ENCODE measurements around the gene UNC79.

Gene UNC79

DNA sequence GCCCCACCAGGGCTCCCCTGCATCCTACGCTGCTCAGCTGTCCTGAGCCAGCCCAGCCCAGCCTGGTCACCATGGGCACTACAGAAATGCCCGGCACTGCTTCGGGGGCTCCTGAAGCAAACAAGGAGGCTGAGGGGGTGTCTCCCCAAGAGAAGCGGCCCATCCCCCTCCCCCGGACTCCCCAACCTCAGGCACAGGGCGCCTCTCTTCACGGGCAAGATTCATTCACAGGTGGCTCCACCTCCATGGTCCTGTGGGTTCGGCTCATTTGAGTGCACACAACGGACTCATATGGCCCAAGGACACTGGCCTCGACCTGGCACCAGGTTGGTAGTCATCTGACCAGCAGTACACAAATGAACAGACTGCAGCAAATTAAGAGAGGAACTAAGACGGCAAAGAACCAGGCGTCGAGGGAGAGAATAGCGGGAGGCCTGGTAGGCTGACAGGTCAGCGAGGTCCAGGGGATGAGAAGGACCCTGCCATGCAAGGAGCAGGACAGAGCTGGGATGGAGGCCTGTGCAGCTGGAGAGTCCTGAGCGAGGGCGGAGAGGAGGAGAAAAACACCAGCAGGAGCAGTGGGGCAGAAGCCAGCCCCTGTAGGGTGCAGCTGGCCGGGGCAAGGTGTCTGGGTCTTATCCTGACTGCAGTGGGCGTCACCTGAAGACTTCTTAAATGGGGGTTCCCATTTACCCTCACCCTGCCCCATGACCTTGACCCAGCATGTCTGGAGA lies 297.3 kb downstream of the UNC79 start:
- DNase-seq (ENCODE audit: low spot score): no peak

DNA sequence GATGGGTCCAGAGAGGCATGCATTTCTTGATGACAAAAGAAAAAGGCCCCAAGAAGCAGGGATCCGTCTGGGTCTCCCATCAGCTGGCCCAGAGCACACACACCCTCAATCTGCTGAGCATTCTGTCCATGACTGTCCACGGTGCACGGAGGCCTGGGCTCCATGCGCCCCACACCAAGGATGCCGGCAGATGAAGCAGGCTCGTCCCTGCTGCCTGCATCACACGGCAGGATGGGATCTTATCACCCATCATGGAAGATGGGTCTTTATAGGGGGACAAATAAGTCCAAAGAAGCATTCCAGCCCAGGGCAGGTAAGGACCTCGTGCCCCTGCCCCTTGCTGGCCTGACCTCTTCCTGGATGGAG lies 297.9 kb downstream of the UNC79 start:
- no peak for DNase-seq (ENCODE audit: low spot score)

DNA sequence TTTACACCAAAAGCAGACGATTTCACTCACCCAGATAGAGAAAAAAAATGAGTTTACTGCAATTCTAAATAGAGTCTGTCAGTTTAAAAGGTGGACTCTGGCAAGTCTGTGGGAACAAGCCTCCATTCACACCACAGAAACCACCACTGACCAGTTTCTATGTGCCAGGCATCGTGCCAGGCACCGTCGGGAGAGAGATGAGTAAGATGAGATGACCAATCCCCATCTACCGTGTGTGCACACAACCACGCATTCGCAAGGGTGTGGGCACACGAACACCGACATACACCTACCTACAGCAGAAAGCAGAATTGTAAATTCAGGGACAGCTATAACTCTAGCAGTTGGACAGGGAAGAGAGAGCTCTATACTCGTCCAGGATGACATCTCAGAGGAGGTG lies 299.3 kb downstream of the UNC79 start:
- no peak for DNase-seq (ENCODE audit: low spot score)

DNA sequence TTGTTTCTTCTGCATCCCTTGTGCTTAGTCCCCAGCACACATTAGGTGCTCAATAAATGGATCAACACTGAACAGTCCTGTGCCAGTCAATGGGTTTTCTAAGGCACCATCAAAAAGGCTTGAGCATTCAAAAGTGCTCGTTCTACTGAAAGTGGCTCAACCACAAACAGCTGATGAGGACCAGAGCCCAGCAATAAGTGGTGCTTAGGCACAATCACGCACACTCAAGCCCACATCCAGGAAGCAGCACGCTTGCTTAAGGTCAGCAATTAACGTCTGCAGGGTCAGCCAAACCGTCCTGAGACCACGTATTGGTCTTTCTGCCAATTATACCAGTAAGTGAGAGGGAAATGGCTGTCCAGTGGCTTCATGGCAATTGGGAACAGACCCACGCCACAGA lies 301.0 kb downstream of the UNC79 start:
- DNase-seq (ENCODE audit: low spot score): no peak

DNA sequence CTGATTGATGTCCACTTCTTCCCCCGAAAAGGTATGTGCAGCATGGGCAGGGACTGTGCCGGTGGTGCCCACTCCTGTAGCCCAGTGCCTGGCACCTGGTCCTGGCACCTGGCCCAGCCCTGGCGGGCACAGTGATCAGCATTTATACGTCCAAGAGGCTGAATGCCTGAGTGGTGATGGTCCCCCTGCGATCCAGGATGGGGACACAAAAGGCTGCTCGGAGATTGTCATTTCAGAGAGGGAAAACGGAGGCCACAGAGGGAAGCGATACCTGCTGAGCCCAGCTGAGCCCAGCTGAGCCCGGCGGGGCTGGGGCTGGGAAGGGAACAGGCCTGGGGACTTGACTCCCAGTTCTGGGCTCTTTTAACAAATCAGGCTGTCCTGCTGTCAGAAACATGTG lies 301.8 kb downstream of the UNC79 start:
- DNase-seq (ENCODE audit: low spot score): no peak

DNA sequence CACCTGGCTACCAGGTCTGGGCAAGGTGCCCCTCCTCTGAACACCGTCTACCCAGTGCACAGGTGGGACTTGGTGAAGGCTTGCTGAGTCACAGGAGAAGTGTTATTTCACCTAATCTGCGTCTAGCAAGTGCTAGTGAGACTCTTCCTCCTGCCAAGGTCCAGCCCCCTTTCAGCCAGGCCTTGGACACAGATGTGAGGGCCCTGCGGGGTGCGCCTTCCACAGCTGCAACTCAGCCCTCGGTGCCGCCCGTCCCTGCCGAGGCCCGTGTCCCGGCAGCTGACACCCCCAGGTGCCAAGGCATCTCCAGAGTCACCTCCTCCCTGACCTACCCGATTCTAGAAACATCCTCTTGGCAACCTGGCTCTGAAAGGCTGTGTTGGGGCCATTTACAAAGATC lies 302.5 kb downstream of the UNC79 start:
- DNase-seq (ENCODE audit: low spot score): no peak

DNA sequence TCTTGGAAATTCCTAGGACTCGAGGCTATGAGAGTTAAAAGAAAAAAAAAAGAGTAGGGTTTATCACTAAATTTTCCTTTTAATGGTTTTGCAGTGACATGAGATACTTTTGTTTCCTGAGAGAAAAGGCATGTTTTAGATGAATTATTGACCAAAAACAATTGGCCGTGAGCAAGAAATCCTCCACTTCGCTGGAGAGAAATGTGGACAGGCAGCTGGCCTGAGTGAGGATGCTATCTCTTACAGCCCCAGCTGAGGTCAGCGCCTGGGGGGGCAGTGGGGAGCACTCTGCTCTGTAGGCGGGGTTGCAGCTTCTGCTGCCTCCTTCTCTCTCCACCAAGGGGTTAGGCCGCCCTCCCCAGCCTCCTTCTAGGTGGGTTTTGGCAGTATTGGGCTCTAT lies 302.9 kb downstream of the UNC79 start:
- DNase-seq (ENCODE audit: low spot score): no peak

DNA sequence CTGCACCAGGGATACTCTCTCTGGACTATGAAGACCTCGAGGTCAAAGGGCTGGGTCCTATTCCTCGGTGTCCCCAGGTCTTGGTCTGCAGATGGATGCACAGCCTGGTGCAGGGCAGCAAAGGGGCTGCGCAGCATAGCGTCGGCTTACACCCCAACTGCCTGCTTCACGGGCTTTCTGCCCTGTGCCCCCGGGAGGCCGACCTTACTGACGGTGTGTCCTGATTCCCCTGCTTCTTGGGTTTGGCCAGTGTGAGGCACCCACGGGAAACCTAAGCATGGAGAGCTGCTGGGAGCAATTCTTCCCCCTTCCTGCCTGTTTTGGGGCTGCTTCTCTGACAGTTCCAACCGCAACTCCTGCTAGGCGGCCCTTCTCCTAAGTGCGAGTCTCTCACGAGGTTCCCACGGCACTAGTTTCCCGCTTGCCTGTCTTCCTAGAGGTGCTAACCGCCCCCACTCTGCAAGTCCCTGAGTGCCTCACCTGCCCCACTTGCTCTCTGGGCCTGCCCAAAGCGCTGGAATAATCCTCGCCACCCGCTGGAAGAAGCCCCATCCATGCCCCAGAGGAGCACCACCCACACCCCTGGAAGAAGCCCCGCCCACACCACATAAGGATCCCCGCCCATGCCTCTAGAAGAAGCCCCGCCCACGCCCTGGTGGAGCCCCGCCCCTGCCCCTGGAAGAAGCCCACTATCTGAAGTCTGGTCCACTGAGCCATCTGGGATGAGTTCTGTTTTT lies 303.5 kb downstream of the UNC79 start:
- DNase-seq (ENCODE audit: low spot score): peak; percentile 94

DNA sequence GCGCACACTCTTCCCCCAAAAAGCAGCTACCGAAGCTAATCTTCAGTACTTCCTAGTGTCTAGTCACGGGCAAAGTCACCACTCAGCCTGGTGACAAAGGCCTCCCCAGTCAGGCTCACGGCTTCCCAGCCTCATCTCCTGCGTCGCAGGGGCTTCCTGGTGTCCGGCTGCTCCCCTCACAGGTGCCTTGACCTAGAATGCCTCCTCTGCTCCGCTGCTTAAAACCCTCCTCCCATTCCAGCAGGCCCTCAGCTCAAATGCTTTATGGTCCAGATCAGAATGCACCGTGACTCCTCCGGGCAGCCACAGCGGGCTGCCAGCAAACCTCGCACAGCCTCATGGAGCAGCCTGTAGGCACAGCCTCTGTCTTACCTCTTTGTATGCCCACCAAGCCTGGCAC lies 304.5 kb downstream of the UNC79 start:
- DNase-seq (ENCODE audit: low spot score): no peak

DNA sequence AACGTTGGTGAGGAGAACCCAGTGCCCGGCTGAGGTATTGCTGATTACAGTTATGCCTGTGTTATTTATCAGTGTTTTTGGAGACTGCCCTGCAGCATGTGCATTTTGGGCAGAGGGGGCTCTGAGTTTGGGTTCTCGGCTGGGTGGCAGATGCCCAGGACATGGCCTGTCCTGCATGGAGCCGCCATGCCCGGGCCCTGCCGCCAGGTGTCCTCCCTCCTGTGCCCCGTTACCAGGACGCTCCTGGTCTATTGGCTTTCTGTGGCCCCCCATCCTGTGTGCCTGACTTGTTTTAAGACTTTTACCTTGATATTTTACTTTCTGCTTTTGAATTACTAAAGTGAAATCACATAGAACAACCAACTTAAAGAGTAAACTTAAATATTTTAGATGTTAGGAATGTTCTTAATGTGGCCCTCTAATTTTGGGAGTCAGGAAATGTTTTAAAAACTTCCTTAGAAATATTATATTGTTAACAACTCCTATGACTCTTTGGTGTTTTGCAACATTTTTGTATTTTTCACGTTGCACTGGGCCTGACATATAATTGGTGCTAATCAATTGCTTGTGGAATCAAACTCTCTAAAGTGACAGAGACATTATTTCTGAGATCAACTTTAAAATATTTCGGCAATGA lies 305.8 kb downstream of the UNC79 start:
- peak; percentile 73 for DNase-seq (ENCODE audit: low spot score)

DNA sequence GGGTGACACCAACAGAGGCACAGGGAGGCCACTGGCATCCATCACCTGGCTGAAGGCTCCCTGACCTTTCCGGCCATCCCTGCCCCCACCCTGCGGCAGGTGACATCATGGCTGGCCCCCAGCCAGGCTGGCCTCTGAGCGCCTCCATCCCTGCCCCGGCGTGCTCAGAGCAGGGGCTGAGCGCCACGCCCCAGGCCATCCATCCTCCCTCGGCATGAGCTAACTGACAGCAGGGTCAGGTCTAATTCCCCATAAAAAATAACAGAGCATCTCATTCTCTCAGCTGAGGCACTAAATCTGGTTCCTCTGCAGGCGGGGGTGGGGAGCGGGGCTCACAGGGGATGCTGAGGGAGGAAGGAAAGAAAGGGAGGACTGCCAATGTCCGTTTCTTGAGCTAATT lies 306.9 kb downstream of the UNC79 start:
- no peak for DNase-seq (ENCODE audit: low spot score)

DNA sequence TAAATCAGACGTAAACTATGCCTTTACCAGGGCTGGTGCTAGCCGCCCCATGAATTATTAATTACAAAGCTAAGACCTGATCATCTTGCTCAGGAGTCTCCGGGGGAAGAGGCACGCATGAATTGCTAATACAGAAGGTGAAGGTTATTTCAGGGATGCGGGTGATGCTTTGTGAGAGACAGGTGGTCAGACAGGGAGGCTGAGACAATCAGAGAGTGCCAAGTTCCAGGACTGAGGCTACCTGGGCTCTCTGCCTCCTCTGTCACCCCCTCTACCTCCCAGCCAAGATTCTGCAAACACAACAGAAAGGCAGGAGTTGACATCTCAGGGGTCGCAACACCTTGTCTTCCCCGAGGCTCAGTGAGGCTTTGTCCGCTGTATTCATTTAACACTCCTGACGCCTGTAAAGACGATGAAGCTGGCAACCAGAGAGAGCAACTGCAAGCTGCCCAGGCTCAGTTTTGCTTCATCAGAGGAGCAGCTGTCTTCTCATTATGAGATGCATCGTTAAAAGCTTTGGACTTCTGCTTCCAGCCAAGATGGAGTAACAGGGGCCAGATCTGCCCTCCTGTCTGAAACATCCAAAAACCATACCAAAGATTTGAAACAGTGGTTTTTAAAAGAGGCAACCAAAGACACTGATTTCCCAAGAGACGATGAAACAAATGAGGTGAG lies 311.0 kb downstream of the UNC79 start:
- no peak for DNase-seq (ENCODE audit: low spot score)

DNA sequence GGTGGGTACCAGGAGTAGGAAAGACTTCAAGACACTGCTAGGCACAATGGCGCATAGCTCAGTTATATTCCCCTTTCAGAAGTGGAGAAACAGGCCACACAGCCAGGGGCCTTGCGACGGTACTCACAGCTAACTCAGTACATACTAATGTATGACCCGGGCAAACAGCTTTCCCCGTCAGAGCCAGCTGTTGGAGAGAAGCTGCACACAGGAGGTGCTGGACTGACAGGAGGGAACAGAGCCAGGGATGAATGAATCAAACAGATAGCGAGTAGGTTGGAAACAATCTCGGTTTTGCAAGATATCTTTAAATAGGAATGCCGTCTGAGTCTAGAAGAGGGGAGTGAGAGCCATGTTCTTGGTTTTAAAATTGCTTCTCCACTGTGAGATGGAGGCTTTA lies 312.0 kb downstream of the UNC79 start:
- no peak for DNase-seq (ENCODE audit: low spot score)

DNA sequence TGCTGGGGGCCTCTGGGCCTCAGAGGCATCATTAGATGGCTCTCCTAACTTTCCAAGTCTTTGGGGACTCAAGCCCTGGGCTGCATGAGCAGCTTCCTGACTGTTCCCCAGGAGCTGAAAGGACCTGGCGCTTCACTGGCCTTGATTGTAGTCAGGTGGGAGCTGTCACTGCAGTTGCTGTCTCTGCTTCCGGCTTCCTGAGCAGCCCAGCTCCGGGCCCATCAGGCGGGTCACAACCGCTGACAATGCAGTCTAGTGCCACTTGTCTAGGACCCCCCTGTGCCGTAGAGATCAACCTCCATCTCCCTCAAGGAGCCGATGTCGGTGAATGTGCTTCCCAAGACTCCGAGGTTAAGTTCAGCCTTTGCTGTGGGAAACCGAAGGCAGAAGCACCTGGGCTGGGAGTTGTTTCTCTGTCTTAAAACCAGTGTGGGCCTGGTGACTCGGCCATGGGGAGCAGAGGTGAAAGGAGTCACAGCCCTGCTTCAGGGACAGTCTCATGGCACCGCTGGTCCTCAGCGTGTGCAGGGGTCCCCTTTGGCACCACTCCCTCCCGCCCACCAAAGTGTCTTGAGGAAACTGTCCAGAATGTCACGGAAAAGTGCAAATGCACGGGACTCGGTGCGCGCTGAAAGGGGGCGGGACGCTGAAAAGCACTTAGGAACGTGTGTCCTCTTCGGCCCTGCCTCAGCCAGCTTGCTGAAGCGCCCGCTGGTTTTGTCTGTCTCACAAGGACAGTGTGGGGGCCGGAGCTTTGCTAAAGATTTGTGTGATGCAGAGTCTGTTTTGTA lies 312.7 kb downstream of the UNC79 start:
- no peak for DNase-seq (ENCODE audit: low spot score)

DNA sequence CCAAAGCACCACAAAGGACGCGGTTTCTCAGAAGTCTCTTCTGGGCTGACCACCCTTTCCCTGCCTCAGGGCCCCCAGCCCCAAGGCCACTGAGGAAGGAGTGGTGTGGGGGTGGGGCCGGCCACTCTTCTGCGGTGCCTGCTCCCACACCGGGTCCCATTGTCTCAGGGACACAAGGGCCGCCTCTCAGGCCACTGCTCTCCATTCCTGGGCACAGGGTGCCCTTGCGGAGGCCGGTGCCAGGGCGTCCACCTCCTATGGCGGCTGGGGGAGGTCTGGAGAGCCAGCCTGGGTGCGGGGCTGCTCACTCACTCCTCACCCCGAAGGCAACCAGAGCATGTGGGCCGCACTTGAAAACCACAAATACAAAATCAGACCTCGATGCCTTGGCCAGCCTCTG lies 313.4 kb downstream of the UNC79 start:
- DNase-seq (ENCODE audit: low spot score): no peak

DNA sequence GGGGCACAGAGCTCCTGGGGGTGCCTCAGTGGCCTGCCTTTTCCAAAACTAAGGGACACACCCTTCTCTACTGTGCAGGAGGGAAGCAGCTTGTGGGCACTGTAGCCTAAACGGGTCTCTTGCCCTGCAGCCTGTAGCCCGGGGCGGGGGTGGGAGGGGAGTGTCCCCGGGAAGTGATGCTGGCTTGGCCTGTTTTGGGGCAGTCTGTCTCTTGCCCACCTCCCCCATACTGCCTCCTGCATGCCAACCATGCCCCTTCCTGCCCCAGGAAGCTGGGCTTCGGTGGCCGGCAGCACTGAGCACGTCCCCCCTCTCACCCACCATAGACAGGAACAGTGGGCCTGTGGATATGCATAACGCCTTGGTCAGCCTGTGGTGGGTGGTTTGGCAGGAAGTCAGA lies 314.1 kb downstream of the UNC79 start:
- no peak for DNase-seq (ENCODE audit: low spot score)

DNA sequence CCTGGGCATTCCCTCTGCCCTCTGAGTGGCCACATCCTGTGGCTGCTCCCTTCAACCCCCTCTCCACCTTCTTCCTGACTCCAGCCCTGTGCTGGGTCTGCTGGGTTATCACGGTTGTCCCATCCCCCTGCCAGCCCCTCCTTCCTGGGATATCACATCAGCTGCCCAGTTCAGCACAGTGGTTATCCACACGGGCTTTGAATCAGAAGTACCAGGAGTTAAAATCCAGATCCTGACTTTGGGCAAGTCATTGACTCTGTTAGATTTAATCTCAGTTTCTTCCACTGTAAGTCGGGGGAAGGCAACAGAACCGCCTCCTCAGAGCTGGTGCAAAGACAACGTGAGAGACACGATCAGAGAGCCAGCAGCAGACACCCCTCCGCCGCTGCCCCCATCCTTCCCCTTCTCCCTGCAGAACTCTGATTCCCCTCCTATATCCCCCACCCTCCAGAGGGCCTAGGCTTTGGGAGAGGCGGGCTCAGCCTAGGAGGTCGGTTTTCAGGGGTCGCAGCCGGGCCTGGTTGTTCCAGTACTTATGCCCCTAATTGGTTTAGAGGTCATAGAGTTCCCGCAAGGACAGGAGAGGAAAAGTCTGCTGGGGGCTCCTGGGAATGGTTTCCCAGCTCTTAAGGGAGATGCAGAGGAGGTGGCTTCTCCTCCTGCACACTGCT lies 315.0 kb downstream of the UNC79 start:
- DNase-seq (ENCODE audit: low spot score): no peak

DNA sequence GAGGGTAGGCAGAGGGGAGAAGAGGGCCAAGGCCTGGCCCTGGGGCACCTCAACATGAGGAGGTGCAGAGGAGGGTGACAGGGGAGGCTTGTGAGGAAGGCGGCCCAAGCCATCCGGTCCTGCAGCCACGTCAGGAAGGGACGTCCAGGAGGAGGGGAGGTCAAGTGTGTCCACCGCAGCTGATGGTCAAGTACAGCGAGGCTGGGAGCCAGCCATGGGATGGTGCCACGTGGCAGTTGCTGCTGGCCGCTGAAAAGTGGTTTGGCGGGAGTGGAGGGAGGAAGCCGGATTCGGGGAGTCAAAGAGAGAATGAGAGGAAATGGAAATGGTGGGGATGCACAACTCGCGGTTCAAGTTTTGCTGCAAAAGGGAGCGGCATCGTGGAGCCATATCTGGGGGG lies 316.4 kb downstream of the UNC79 start:
- DNase-seq (ENCODE audit: low spot score): no peak

DNA sequence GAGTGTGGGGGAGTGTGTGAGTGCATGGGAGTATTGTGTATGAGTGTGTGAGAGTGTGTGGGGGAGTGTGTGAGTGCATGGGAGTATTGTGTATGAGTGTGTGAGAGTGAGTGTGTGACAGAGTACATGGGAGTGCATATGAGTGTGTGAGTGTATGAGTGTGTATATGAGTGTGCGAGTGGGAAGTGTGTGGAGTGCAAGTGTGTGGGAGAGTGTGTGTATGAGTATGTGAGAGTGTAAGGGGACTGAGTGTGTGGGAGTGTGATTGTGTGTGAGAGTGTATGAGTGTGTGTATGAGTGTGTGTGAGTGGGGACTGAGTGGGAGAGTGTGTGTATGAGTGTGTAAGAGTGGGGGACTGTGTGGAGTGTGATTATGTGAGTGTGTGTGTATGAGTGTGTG lies 316.8 kb downstream of the UNC79 start:
- DNase-seq (ENCODE audit: low spot score): no peak

DNA sequence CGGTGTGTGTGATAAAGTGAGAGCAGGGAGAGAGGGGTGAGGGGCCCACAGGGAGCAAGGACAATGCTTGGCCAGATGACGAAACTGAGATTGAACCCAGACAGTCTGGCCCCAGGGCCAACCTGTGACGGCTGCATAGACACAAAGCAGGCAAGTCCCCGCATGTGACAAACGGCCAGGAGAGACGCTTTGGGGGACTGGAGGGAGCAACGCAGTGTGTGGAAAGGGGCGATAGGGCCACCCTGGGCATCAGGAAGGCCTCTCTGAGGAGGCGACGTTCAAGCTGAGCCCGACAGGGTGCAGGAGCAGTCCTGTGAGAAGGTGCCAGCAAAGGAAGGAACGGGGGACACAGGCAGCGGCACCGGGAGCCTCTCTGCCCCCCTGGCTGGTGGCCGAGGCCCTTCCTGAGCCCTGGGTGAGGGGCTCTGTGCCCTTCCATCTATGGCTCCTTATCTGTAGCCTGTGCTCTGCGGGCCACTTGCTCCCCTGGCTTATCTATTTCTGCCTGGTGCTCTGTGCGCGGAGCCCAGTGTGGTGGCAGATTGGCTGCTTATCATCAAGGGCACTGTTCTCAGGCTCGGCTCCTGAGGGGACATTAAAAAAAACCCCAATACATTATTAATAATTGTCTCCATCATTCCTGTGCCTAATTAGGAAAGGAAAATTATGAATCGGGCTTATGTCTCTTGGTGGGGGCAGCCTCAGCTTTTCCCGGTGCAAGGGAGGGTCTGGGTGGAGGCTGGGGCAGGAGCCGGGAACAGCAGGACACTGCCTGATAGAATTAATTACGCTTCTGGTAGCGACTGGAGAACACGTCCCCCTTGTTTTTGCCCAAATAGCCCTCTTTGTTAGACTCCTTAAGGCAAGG lies 317.7 kb downstream of the UNC79 start:
- no peak for DNase-seq (ENCODE audit: low spot score)

DNA sequence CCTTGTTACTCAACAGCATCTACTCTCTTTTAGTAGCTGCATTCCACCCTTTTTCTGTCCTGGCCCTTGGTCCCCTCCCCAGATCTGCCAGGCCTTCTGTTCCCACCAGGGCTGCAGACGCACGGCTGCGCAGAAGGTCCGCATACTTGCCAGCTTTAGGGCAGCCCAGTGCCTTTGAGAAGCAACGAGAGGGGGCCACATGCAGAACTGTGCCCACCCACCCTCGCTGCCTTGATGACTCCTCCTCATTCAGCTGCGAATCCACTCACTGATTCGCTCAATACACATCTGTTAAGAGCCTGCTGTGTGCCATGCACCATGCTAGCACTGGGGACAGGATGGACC lies 318.3 kb downstream of the UNC79 start:
- no peak for DNase-seq (ENCODE audit: low spot score)
